Measurements from ENCODE around the gene TBC1D22A. TPM values are rescaled to one million over a fixed set of nuclear protein-coding genes. Genes with fewer than 3 reads are reported as not detected.

The TBC1D22A gene
- total RNA-seq, 1 donor from 2014 or later: 10.6 TPM

GRCh38 chr22:47163481-47163855, 401.0 kb downstream of the TBC1D22A start:
- Histone ChIP-seq H2AFZ (replicated peaks) (no peak overlapping the region), H3F3A (ENCODE audit: low read depth) (no peaks in the 10 kb centered on the region), H3K4me1 (no peaks in the 10 kb centered on the region), H4K20me1 (ENCODE audit: low read depth) (no peaks in the 10 kb centered on the region), H3K27me3 (no peaks in the 10 kb centered on the region), H3K9me3 (ENCODE audit: low read depth) (no peaks in the 10 kb centered on the region), H3K27ac (no peak overlapping the region), H3K79me2 (ENCODE audit: low read depth) (no peaks in the 10 kb centered on the region), H3K4me2 (no peak overlapping the region), H3K4me3 (no peak overlapping the region), H3K9ac (no peak overlapping the region), H3K36me3 (no peaks in the 10 kb centered on the region)
- DNase-seq (ENCODE audit: low spot score): no peak
- peaks cover 2% of the 10 kb centered on the region for H3K36me3 Mint-ChIP-seq
- H3K4me1 Mint-ChIP-seq: peaks cover 31% of the 10 kb centered on the region
- no peak overlapping the region for H3K27ac Mint-ChIP-seq
- H3K27me3 Mint-ChIP-seq (ENCODE audit: insufficient read depth, low read depth): peaks cover 7% of the 10 kb centered on the region
- TF ChIP-seq CTCF (IDR thresholded peaks at IDR 0.05) (no peak), EZH2phosphoT487 (IDR thresholded peaks at IDR 0.05) (no peak), EZH2 (IDR thresholded peaks at IDR 0.05) (no peak)
- no peak overlapping the region for H3K4me3 Mint-ChIP-seq
- H3K9me3 Mint-ChIP-seq: peaks cover 3% of the 10 kb centered on the region

- no peak overlapping the region for H3K4me2 ChIP-seq
- H3K27ac ChIP-seq: no peak overlapping the region
- no peak overlapping the region for H3K4me3 ChIP-seq
- Mint-ChIP-seq H3K36me3 (peaks cover 2% of the 10 kb centered on the region), H3K4me3 (no peak overlapping the region), H3K27me3 (ENCODE audit: insufficient read depth, low read depth) (peaks cover 7% of the 10 kb centered on the region), H3K27ac (no peak overlapping the region), H3K9me3 (peaks cover 3% of the 10 kb centered on the region), H3K4me1 (peaks cover 31% of the 10 kb centered on the region)
- H2AFZ ChIP-seq (replicated peaks): no peak overlapping the region
- H3K9ac ChIP-seq: no peak overlapping the region
- no peaks in the 10 kb centered on the region for H3K4me1 ChIP-seq
- DNase-seq (ENCODE audit: low spot score): no peak
- TF ChIP-seq EZH2phosphoT487 (IDR thresholded peaks at IDR 0.05): no peak
- no peak for TF ChIP-seq EZH2 (IDR thresholded peaks at IDR 0.05)
- no peak for TF ChIP-seq CTCF (IDR thresholded peaks at IDR 0.05)
- no peaks in the 10 kb centered on the region for H4K20me1 ChIP-seq (ENCODE audit: low read depth)
- H3K36me3 ChIP-seq: no peaks in the 10 kb centered on the region
- H3K9me3 ChIP-seq (ENCODE audit: low read depth): no peaks in the 10 kb centered on the region
- H3K27me3 ChIP-seq: no peaks in the 10 kb centered on the region
- no peaks in the 10 kb centered on the region for H3K79me2 ChIP-seq (ENCODE audit: low read depth)
- H3F3A ChIP-seq (ENCODE audit: low read depth): no peaks in the 10 kb centered on the region
These were observed 401.5 kb downstream of the TBC1D22A start for GRCh38 chr22:47163856-47164513.

- H3K36me3 Mint-ChIP-seq: peaks cover 2% of the 10 kb centered on the region
- no peaks in the 10 kb centered on the region for H4K20me1 ChIP-seq (ENCODE audit: low read depth)
- H3K27me3 Mint-ChIP-seq (ENCODE audit: insufficient read depth, low read depth): peaks cover 7% of the 10 kb centered on the region
- H3K27ac ChIP-seq: no peak overlapping the region
- H3K4me2 ChIP-seq: no peak overlapping the region
- peak overlapping the region; percentile 30 for H3K4me3 Mint-ChIP-seq
- H3K9me3 ChIP-seq (ENCODE audit: low read depth): no peaks in the 10 kb centered on the region
- peak overlapping the region; percentile 90 for H3K27ac Mint-ChIP-seq
- no peaks in the 10 kb centered on the region for H3K27me3 ChIP-seq
- peak; percentile 44 for DNase-seq (ENCODE audit: low spot score)
- no peaks in the 10 kb centered on the region for H3K36me3 ChIP-seq
- TF ChIP-seq EZH2 (IDR thresholded peaks at IDR 0.05) (no peak), EZH2phosphoT487 (IDR thresholded peaks at IDR 0.05) (no peak), CTCF (IDR thresholded peaks at IDR 0.05) (no peak)
- H3K9ac ChIP-seq: no peak overlapping the region
- H2AFZ ChIP-seq (replicated peaks): no peak overlapping the region
- peaks cover 31% of the 10 kb centered on the region for H3K4me1 Mint-ChIP-seq
- H3K4me3 ChIP-seq: no peak overlapping the region
- H3K9me3 Mint-ChIP-seq: peaks cover 3% of the 10 kb centered on the region
- H3K4me1 ChIP-seq: no peaks in the 10 kb centered on the region
- no peaks in the 10 kb centered on the region for H3F3A ChIP-seq (ENCODE audit: low read depth)
- H3K79me2 ChIP-seq (ENCODE audit: low read depth): no peaks in the 10 kb centered on the region
These were observed 402.3 kb downstream of the TBC1D22A start for GRCh38 chr22:47164514-47165337.

All from neural progenitor cell (in vitro differentiated cells).